ENCODE data around the gene DHX57.

GRCh38 chr2:38775921-38776225 lies 99.9 kb downstream of the DHX57 start:
- TF ChIP-seq CTCF (conservative IDR thresholded peaks at IDR 0.05 in 1 of 2, IDR thresholded peaks at IDR 0.05 in 1 of 2; ENCODE audit: extremely low read depth in 1 of 2, insufficient read depth in 1 of 2, low read depth in 1 of 2, low read length in 2 of 2) = no peak
- no peak for TF ChIP-seq EZH2 (IDR thresholded peaks at IDR 0.05; ENCODE audit: borderline replicate concordance, low read length)

Measured in mammary epithelial cell (primary cell).